ENCODE measurements around the gene C10orf67.

Gene C10orf67

DNA sequence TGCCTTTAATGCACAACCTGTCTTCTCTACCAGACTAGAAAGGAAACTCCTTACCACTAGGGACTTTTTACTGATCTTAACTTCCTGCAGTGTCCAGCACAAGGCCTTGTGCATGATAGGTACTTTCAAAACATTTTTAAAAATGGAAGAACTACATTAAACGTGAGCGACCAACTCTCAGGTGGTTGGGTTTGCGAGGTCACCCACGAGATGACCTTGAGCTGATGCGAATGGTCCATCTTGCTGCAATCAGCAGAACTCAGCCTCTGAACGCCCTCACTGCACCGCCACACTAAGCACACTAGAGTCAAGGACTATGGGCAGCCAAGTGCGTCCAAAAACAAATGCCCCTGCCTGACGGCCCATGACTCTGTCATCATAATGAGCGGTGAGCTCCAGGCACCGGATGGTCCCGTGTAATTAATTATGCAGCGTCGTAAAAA is 187.3 kb downstream of the C10orf67 start:
- ATAC-seq: no peak
- TF ChIP-seq ZNF70 (CRISPR knock-in tag; IDR thresholded peaks at IDR 0.05) (no peak), ZFP3 (CRISPR knock-in tag; IDR thresholded peaks at IDR 0.05) (no peak), OSR1 (CRISPR knock-in tag; IDR thresholded peaks at IDR 0.05) (no peak), TOX (CRISPR knock-in tag; IDR thresholded peaks at IDR 0.05; ENCODE audit: borderline replicate concordance) (no peak), CSRNP3 (CRISPR knock-in tag; IDR thresholded peaks at IDR 0.05) (no peak), ZNF565 (CRISPR knock-in tag; conservative IDR thresholded peaks at IDR 0.05; ENCODE audit: low read depth) (no peak), PPARA (CRISPR knock-in tag; IDR thresholded peaks at IDR 0.05; ENCODE audit: borderline replicate concordance) (no peak), PATZ1 (CRISPR knock-in tag; IDR thresholded peaks at IDR 0.05; ENCODE audit: borderline replicate concordance) (no peak), ISL1 (CRISPR knock-in tag; IDR thresholded peaks at IDR 0.05) (no peak), GLIS3 (CRISPR knock-in tag; IDR thresholded peaks at IDR 0.05) (no peak), ZNF8 (CRISPR knock-in tag; IDR thresholded peaks at IDR 0.05) (no peak), TSHZ2 (CRISPR knock-in tag; IDR thresholded peaks at IDR 0.05) (no peak), ARNTL (CRISPR knock-in tag; IDR thresholded peaks at IDR 0.05; ENCODE audit: borderline replicate concordance, low read depth) (no peak), SNAI2 (CRISPR knock-in tag; IDR thresholded peaks at IDR 0.05) (no peak), RARB (CRISPR knock-in tag; IDR thresholded peaks at IDR 0.05) (no peak)

DNA sequence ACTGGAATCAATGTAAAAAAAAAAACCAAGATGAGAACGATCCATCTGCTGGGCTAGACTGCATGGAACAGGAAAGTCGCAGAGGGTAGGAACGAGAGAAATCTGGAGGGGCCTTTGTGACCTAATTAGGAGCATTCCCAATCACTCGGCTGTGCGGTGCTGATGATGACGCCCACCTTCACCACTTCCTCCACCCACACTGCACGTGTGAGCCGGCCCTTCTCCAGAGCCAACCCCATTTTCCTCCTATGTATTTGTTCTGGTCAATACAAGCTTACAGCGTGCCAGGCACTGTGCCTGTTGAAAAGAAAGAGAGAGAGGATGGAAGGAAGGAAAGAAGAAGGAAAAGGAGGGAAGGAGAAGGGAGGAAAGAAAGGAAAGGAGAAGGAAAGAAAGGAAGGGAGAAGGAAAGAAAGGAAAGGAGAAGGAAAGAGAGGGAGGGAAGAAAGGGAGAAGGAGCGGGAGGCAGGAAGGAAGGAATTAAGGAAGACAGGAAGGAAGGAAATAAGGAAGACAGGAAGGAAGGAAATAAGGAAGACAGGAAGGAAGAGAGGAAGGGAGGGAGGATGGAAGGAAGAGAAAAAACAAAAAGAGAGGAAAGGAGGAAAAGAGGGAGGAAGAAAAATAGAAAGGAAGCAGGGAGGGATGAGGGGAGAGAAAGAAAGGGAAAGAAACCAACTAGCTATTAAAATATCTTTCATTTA is 188.0 kb downstream of the C10orf67 start:
- no peak for ATAC-seq
- no peak for TF ChIP-seq SNAI2 (CRISPR knock-in tag; IDR thresholded peaks at IDR 0.05)
- no peak for TF ChIP-seq GLIS3 (CRISPR knock-in tag; IDR thresholded peaks at IDR 0.05)
- TF ChIP-seq CSRNP3 (CRISPR knock-in tag; IDR thresholded peaks at IDR 0.05): no peak
- no peak for TF ChIP-seq ARNTL (CRISPR knock-in tag; IDR thresholded peaks at IDR 0.05; ENCODE audit: borderline replicate concordance, low read depth)
- no peak for TF ChIP-seq PPARA (CRISPR knock-in tag; IDR thresholded peaks at IDR 0.05; ENCODE audit: borderline replicate concordance)
- TF ChIP-seq TCF4 (CRISPR knock-in tag; IDR thresholded peaks at IDR 0.05; ENCODE audit: borderline replicate concordance): no peak
- TF ChIP-seq ZNF70 (CRISPR knock-in tag; IDR thresholded peaks at IDR 0.05): no peak

DNA sequence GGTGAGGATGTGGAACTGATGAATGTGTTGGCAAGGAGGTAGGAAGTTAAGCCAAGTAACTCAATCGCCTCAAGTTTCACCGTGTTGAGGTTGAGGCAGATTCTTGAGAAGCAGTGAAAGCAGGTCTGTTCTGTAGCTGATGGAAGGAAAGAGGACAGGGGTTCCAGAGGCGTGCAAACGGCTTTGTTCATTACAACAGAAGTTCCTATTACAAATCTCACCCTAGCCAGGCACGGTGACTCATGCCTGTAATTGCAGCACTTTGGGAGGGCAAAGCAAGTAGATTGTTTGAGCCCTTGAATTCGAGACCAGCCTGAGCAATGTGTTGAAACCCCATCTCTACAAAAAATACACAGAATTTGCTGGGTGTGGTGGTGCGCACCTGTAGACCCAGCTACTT is 189.4 kb downstream of the C10orf67 start:
- no peak for ATAC-seq
- TF ChIP-seq PPARA (CRISPR knock-in tag; IDR thresholded peaks at IDR 0.05; ENCODE audit: borderline replicate concordance) (no peak), RARB (CRISPR knock-in tag; IDR thresholded peaks at IDR 0.05) (no peak), PATZ1 (CRISPR knock-in tag; IDR thresholded peaks at IDR 0.05; ENCODE audit: borderline replicate concordance) (no peak), CSRNP3 (CRISPR knock-in tag; IDR thresholded peaks at IDR 0.05) (no peak), TSHZ2 (CRISPR knock-in tag; IDR thresholded peaks at IDR 0.05) (no peak), ZNF8 (CRISPR knock-in tag; IDR thresholded peaks at IDR 0.05) (no peak), ZFP30 (CRISPR knock-in tag; IDR thresholded peaks at IDR 0.05) (no peak), ESRRG (CRISPR knock-in tag; IDR thresholded peaks at IDR 0.05) (no peak), BACH2 (CRISPR knock-in tag; IDR thresholded peaks at IDR 0.05; ENCODE audit: borderline replicate concordance) (no peak), TCF4 (CRISPR knock-in tag; IDR thresholded peaks at IDR 0.05; ENCODE audit: borderline replicate concordance) (no peak), TOX (CRISPR knock-in tag; IDR thresholded peaks at IDR 0.05; ENCODE audit: borderline replicate concordance) (no peak)
- TF ChIP-seq, protein P1, sequence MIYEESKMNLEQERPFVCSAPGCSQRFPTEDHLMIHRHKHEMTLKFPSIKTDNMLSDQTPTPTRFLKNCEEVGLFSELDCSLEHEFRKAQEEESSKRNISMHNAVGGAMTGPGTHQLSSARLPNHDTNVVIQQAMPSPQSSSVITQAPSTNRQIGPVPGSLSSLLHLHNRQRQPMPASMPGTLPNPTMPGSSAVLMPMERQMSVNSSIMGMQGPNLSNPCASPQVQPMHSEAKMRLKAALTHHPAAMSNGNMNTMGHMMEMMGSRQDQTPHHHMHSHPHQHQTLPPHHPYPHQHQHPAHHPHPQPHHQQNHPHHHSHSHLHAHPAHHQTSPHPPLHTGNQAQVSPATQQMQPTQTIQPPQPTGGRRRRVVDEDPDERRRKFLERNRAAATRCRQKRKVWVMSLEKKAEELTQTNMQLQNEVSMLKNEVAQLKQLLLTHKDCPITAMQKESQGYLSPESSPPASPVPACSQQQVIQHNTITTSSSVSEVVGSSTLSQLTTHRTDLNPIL (CRISPR knock-in tag; IDR thresholded peaks at IDR 0.05; ENCODE audit: low read depth): no peak
